GM10248 (cell line): ENCODE data around the gene TYW1B.
"Not testable (repeated sequence)": the region's sequence is repeated elsewhere in the genome, so short reads cannot be mapped to it uniquely, and the experiment has no call there.

Experiments
- CTCF ChIA-PET: fragments of 300-600 bp; sonication (Branson Sonifier 250); formaldehyde crosslinking; extraction: SDS; loops from one replicate; lab custom pipeline; 2021; ENCODE audit warnings: antibody characterized with exemption; lab: Yijun Ruan, JAX
- POLR2A ChIA-PET: fragments of 350-650 bp; sonication (Branson Sonifier 250); formaldehyde crosslinking; extraction: SDS; loops from one replicate; lab custom pipeline; 2020; ENCODE audit warnings: antibody characterized with exemption; lab: Yijun Ruan, JAX
- DNase-seq: peaks from one replicate; pipeline ENCODE4 v3.0.0; 2012; ENCODE audit errors: extremely low spot score
- TF ChIP-seq, protein P1 (sequence below): IDR thresholded peaks from 2 replicates; pipeline ENCODE4 v1.5.1; 2012; ENCODE audit warnings: mild to moderate bottlenecking, low read depth; ENCODE audit errors: extremely low read depth, missing control alignments, control extremely low read depth

Gene TYW1B

GRCh38 chr7:72710983-72711382, 117.0 kb downstream of the TYW1B start:
- ChIA-PET CTCF (no interaction called here), POLR2A (no interaction called here)
- no peak for DNase-seq
- TF ChIP-seq, protein P1, sequence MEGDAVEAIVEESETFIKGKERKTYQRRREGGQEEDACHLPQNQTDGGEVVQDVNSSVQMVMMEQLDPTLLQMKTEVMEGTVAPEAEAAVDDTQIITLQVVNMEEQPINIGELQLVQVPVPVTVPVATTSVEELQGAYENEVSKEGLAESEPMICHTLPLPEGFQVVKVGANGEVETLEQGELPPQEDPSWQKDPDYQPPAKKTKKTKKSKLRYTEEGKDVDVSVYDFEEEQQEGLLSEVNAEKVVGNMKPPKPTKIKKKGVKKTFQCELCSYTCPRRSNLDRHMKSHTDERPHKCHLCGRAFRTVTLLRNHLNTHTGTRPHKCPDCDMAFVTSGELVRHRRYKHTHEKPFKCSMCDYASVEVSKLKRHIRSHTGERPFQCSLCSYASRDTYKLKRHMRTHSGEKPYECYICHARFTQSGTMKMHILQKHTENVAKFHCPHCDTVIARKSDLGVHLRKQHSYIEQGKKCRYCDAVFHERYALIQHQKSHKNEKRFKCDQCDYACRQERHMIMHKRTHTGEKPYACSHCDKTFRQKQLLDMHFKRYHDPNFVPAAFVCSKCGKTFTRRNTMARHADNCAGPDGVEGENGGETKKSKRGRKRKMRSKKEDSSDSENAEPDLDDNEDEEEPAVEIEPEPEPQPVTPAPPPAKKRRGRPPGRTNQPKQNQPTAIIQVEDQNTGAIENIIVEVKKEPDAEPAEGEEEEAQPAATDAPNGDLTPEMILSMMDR: no peak

DNA sequence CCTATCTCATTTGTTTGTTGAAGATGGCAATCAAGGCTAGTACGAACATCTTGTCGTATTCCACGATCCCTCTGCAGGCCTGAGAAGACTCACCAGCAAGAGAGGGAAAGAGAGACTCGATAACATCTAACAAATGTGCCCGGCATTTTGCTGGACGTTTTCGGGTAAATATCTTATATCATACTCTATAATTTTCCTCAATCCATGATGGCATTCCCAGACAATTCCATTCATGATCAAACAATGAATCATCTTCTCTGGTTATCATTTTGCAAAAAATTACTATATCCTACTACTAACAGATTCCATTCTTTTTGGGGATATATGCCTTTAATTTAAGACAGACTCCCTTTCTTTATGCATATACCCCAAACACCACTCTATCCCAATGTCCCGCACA, 118.1 kb downstream of the TYW1B start:
- TF ChIP-seq, protein P1: no peak
- no peak for DNase-seq
- ChIA-PET CTCF (no interaction called here), POLR2A (no interaction called here)

DNA sequence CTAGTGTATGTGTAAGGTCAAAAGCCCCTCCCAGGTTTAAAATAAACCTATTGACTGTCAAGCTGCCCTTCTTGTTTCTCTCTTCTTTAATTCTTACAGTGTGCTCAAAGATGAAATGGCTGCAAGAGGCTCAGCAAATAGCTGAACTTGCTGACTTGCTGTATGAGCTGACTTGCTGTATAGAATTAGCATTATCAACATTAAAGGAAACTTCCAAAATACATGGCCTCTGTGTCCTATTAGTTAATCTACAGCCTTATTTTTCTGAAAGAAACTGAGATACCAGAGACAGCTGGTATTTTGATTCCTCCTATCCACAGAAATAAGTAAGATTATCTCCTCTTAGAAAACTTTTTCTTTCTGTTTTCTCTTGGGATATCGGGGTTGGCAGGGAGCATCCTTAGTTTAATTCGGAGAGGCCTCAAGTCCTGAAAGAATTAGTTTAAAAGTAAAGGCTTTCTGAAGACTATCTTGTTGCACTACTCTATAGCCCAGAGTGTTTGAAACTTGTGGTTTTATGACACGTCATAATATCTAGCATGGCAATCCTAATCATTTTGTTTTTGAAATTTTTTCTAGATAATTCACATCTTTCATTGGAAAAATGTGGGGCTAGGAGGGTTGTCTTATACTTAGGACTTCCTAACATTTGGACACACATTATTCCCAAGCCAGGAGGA, 119.5 kb downstream of the TYW1B start:
- POLR2A ChIA-PET, DNase-seq, CTCF ChIA-PET: not testable (repeated sequence)

GRCh38 chr7:72706521-72706920, 121.5 kb downstream of the TYW1B start:
- CTCF ChIA-PET: no interaction called here
- POLR2A ChIA-PET: no interaction called here
- TF ChIP-seq, protein P1: no peak
- DNase-seq: no peak

DNA sequence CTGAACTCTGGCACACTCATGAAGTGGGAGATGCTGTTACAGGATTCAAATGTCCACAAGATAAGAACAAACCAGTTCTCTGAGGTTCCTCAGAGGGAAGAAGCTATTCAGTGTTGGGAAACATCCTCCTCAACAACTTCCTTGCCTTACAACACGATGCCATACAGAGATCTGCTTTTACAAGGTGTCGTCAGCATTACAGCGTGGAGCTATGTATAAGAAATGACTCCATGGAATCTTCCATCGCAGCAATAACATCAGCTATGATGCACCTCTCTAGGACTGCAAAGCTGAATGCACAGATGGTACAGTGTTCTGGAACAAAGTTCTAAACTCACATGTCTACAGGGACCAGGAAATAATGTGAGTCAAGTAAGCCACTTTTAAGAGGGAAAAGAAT, 122.3 kb downstream of the TYW1B start:
- POLR2A ChIA-PET, CTCF ChIA-PET, DNase-seq: not testable (repeated sequence)

GRCh38 chr7:72704894-72705293, 123.1 kb downstream of the TYW1B start:
- TF ChIP-seq, protein P1: no peak
- ChIA-PET CTCF (no interaction called here), POLR2A (no interaction called here)
- DNase-seq: no peak

- POLR2A ChIA-PET, DNase-seq, CTCF ChIA-PET: not testable (repeated sequence)
These were observed 127.5 kb downstream of the TYW1B start for GRCh38 chr7:72700548-72700947.

DNA sequence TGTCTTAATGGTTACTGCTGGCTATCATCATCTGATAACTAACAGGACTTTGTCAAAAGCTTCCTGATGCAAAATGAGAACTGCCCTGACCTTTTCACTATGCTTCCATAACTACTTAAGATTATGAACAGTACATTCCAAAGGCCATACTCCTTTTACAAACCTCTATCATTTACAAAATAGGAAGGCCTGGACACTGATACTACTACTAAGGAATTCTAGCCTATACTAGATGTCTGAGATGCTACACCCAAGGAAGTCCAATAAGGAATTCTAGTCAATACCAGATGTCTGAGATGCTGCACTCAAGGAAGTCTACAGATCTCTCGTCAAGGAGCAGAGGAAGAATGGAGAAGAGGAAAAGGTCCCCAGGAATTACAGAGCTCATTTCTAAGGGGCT, 130.9 kb downstream of the TYW1B start:
- DNase-seq, POLR2A ChIA-PET, CTCF ChIA-PET: not testable (repeated sequence)

DNA sequence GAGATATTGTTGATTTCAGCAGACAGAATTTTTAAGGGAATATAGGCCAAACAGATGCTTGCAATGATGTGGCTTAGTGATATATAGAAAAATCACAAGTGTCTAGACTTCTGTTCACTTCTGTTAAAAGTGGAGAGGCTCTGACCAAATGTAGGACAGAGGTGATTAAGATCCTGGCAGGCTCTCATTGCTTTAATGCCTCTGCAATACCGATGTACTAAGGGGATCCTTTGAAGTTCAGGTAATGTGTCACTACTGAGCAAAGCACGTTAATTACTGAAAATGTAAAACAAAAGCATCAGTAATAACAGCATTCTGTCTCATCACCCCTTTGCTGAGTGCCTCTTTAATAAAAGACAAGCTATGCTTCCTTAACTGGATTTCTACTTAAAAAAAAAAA, 131.4 kb downstream of the TYW1B start:
- CTCF ChIA-PET, POLR2A ChIA-PET, DNase-seq: not testable (repeated sequence)

DNA sequence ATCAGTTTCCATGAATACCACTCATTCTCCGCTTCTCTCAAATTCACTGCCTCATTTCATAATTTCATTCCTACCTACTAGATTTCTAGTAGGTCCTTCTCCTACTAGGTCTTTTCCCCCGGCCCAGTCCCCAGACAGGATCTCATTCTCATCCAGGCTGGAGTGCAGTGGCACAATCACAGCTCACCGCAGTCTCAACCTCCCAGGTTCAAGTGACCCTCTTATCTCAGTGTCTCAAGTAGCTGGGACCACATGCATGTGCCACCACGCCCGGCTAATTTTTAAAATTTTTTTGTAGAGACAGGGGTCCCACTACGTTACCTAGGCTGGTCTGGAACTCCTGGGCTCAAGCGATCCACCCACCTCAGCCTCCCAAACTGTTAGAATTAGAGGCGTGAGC, 132.5 kb downstream of the TYW1B start:
- DNase-seq: not testable (repeated sequence)

GRCh38 chr7:72691442-72691841, 136.6 kb downstream of the TYW1B start:
- DNase-seq, CTCF ChIA-PET, POLR2A ChIA-PET: not testable (repeated sequence)

More for the DNA sequence above, 132.5 kb downstream of the TYW1B start:
- CTCF ChIA-PET, POLR2A ChIA-PET: not testable (repeated sequence)

DNA sequence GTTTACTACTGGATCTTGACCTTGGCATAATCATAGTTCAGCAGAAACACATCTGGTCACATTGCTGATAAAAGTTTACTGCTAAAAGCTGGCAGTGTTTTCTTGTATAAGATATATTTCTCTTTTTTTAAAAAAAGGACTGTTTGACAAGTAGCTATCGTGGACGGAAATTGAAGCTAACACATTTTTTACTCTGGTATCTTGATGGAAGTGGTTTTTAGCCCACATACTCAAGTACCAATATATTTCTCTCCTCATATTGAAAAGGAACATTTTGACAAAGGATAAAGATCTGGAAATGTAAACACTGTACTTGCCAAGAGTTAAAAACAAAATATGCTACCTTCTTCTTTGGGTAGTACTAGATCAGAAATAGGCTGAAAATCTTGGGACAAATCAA, 137.8 kb downstream of the TYW1B start:
- DNase-seq, CTCF ChIA-PET, POLR2A ChIA-PET: not testable (repeated sequence)

DNA sequence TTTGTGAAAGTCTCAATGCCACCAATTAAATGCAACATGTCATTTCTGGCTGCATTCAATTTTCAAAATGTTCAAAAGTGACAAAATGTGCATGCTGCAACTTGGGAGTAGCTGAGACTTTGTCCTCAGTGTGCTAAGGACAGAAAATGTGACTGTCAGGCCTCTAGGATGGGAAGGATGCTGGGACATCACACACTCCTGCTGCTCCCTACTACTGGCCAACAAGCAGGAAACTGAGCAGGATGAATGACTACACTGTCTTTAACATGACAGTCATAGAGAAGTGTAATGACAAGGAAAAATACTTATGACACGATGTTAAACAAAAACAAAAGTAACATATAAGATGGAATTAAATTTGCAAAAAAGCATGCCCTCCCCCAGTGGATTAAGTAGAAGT, 138.7 kb downstream of the TYW1B start:
- POLR2A ChIA-PET, DNase-seq, CTCF ChIA-PET: not testable (repeated sequence)

DNA sequence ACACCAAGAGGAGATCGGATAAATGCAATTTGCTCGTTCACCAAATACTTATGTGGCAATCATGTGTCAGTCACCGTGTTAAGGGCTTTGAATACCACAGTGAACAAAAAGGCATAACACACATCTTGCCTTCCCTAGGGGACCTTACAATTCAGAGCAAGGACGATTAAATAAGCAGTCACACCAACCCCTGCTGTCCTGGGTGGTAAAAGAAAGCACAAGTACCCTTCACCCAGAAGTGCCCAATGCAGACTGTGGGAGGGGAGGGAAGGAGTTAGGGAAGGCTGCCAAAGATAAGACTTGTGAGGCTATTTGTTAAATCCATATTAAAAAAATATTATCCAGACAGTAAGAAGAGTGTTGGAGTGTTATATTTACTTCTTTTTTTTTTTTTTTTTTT, 146.8 kb downstream of the TYW1B start:
- POLR2A ChIA-PET, DNase-seq, CTCF ChIA-PET: not testable (repeated sequence)
